HCT116 (cell line): ENCODE measurements around the gene STRBP. TPM values are rescaled to one million over a fixed set of nuclear protein-coding genes. Genes with fewer than 3 reads are reported as not detected.

Experiments
- ATAC-seq: fragments of 200-7000 bp; cut with Tn5 transposase; 2 replicates; pipeline ENCODE4 v1.9.1; 2020; ENCODE audit warnings: mild to moderate bottlenecking, moderate library complexity
- BruUV-seq: library from RNA; stranded (reverse); fragments of 400-500 nt; replicated peaks from 2 replicates; lab custom pipeline; 2021; lab: Mats Ljungman, UMichigan
- CTCF ChIA-PET: fragments of 300-600 bp; sonication (Branson Sonifier 250); formaldehyde crosslinking; loops from one replicate; lab custom pipeline; 2021; ENCODE audit warnings: antibody characterized with exemption; lab: Charles Lee
- POLR2A ChIA-PET: fragments of 300-600, 350-600 bp; sonication (Branson Sonifier 250); formaldehyde crosslinking; loops from one replicate; lab custom pipeline; 2021; ENCODE audit warnings: antibody characterized with exemption; lab: Charles Lee
- RAD21 ChIA-PET, 2 experiments: fragments of 300-600 bp; sonication (Branson Sonifier 250); formaldehyde crosslinking; loops; one replicate each; lab custom pipeline; 2023; ENCODE audit warnings: low total read pairs in 2 of 2; ENCODE audit not compliant: uncharacterized antibody in 2 of 2, unreplicated experiment in 2 of 2, low non-redundant PET in 1 of 2; lab: Charles Lee
- DNase-seq: peaks from one replicate; pipeline ENCODE4 v3.0.0-alpha.2; 2010; ENCODE audit warnings: low read depth, low spot score
- H2AFZ ChIP-seq: fragments of 200-600 bp; shearing (Covaris generic), sonication (generic); 2 replicates; pipeline ENCODE4 v1.6.1; 2017; ENCODE audit warnings: low read depth, mixed run types, mixed read lengths, antibody characterized with exemption, low read length; ENCODE audit not compliant: poor library complexity, severe bottlenecking
- H3K27ac ChIP-seq: 2 replicates; pipeline ENCODE4 v1.5.1; 2012; ENCODE audit warnings: low read depth, low read length
- H3K27me3 ChIP-seq: fragments of 200-600 bp; sonication (generic); 2 replicates; pipeline ENCODE4 v1.6.1; 2016; ENCODE audit warnings: mixed run types, low read length, mixed read lengths; ENCODE audit not compliant: insufficient read depth
- H3K36me3 ChIP-seq, 2 experiments: fragments of 200-500 bp in 1 of 2; fragments of 200-600 bp in 1 of 2; sonication (Bioruptor generic) in 1 of 2; sonication (generic) in 1 of 2; 2 replicates each; pipeline versions ENCODE4 v1.5.1 to v1.6.1; 2014 to 2016; ENCODE audit warnings: low read length in 2 of 2, inconsistent platforms in 1 of 2, mixed read lengths in 1 of 2, mixed run types in 1 of 2; ENCODE audit not compliant: insufficient read depth in 2 of 2, control insufficient read depth in 1 of 2
- H3K4me1 ChIP-seq, 2 experiments: fragments of 200-600 bp in 1 of 2; sonication (generic) in 1 of 2; 2 replicates each; pipeline versions ENCODE4 v1.5.1 to v1.6.1; 2012 to 2017; ENCODE audit warnings: low read length in 2 of 2, inconsistent platforms in 1 of 2, mild to moderate bottlenecking in 1 of 2, mixed read lengths in 1 of 2, mixed run types in 1 of 2, moderate library complexity in 1 of 2; ENCODE audit not compliant: insufficient read depth in 2 of 2, control insufficient read depth in 1 of 2
- H3K4me2 ChIP-seq: fragments of 200-600 bp; sonication (generic); 2 replicates; pipeline ENCODE4 v1.6.1; 2017; ENCODE audit warnings: mixed run types, low read length, mixed read lengths
- H3K4me3 ChIP-seq, 2 experiments: fragments of 200-600 bp in 1 of 2; sonication (generic) in 1 of 2; replicated peaks in 1 of 2; 2 replicates each; pipeline ENCODE4 v1.5.1; 2011 to 2016; ENCODE audit warnings: low read length in 2 of 2, control low read depth in 1 of 2, low read depth in 1 of 2, mild to moderate bottlenecking in 1 of 2, mixed read lengths in 1 of 2, mixed run types in 1 of 2
- H3K79me2 ChIP-seq: fragments of 200-600 bp; sonication (generic); 2 replicates; pipeline ENCODE4 v1.6.1; 2017; ENCODE audit warnings: mild to moderate bottlenecking, mixed run types, low read length, moderate library complexity, mixed read lengths; ENCODE audit not compliant: insufficient read depth
- H3K9ac ChIP-seq: fragments of 200-600 bp; sonication (generic); 2 replicates; pipeline ENCODE4 v1.6.1; 2016; ENCODE audit warnings: low read length, mixed read lengths
- H3K9me2 ChIP-seq: fragments of 200-600 bp; sonication (generic), shearing (Covaris generic); 2 replicates; pipeline ENCODE4 v1.6.1; 2017; ENCODE audit warnings: mixed run types, mild to moderate bottlenecking, moderate library complexity; ENCODE audit not compliant: insufficient read depth
- H3K9me3 ChIP-seq, 2 experiments: fragments of 200-500 bp in 1 of 2; fragments of 200-600 bp in 1 of 2; sonication (Bioruptor generic) in 1 of 2; sonication (generic) in 1 of 2; 2 replicates each; pipeline ENCODE4 v1.6.1; 2014 to 2017; ENCODE audit warnings: low read length in 2 of 2, mixed read lengths in 2 of 2, inconsistent platforms in 1 of 2, low read depth in 1 of 2, mild to moderate bottlenecking in 1 of 2, mixed run types in 1 of 2, moderate library complexity in 1 of 2; ENCODE audit not compliant: control insufficient read depth in 1 of 2, insufficient read depth in 1 of 2
- H4K20me1 ChIP-seq: fragments of 200-600 bp; sonication (generic), shearing (Covaris generic); 2 replicates; pipeline ENCODE4 v1.6.1; 2017; ENCODE audit warnings: mixed run types, mild to moderate bottlenecking, moderate library complexity; ENCODE audit not compliant: insufficient read depth
- CEBPB ChIP-seq: IDR thresholded peaks from 2 replicates; pipeline ENCODE4 v1.6.1; 2012; ENCODE audit warnings: low read depth
- ELF1 ChIP-seq: IDR thresholded peaks from 2 replicates; pipeline ENCODE4 v1.6.1; 2012; ENCODE audit warnings: low read depth, borderline replicate concordance
- JUND ChIP-seq: IDR thresholded peaks from 2 replicates; pipeline ENCODE4 v1.6.1; 2012
- intact Hi-C: fragments of 100-400 bp; cut with micrococcal nuclease; formaldehyde crosslinking; loops from 2 replicates; pipeline ENCODE4 v1.10.0; 2022
- total RNA-seq: library from RNA; stranded (reverse); gene quantifications from one replicate; pipeline ENCODE4 v1.2.1, GENCODE V29; 2021; ENCODE audit not compliant: unreplicated experiment
- TF ChIP-seq, protein P1 (sequence below): IDR thresholded peaks from 2 replicates; pipeline ENCODE4 v1.6.1; 2012
- TF ChIP-seq, protein P2 (sequence below), 3 experiments: fragments of 200-600 bp in 1 of 3; sonication (generic) in 1 of 3; IDR thresholded peaks in 2 of 3; conservative IDR thresholded peaks in 1 of 3; 2 replicates each; pipeline ENCODE4 v1.5.1; 2012 to 2017; ENCODE audit warnings: low read depth in 2 of 3, low read length in 2 of 3, antibody characterized with exemption in 1 of 3, borderline replicate concordance in 1 of 3, control low read depth in 1 of 3, mild to moderate bottlenecking in 1 of 3, mixed read lengths in 1 of 3, mixed run types in 1 of 3, moderate library complexity in 1 of 3; ENCODE audit not compliant: insufficient read depth in 1 of 3
- TF ChIP-seq, protein P3 (sequence below): IDR thresholded peaks from 2 replicates; pipeline ENCODE4 v1.6.1; 2012; ENCODE audit warnings: low read depth

Gene STRBP
- total RNA-seq, 1 experiment from 2014 or later: 30.4 TPM

DNA sequence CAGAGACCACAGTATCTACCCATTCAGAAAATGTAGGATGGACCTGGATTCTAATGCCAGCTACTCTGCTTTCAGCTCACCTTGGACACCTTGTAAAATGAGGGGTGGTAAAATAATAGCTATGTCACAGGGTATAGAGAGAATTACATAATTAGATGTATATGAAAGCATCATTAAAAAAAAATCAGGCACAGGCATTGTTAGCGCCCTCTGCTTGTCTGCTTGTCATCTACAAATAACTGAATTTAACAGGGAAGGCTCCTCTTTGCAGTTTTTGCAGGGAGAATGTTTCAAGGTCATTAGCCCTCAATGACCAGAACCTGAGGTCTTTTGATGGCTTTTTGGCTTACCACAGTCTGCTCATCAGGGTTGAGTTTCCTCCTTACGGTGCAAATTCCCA is 176.9 kb downstream of the STRBP start:
- H3K27ac ChIP-seq: no peak overlapping the region
- no peaks in the 10 kb centered on the region for H3K27me3 ChIP-seq
- peak; percentile 38 for ATAC-seq
- TF ChIP-seq, protein P1, sequence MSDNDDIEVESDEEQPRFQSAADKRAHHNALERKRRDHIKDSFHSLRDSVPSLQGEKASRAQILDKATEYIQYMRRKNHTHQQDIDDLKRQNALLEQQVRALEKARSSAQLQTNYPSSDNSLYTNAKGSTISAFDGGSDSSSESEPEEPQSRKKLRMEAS: no peak
- TF ChIP-seq, protein P2, sequence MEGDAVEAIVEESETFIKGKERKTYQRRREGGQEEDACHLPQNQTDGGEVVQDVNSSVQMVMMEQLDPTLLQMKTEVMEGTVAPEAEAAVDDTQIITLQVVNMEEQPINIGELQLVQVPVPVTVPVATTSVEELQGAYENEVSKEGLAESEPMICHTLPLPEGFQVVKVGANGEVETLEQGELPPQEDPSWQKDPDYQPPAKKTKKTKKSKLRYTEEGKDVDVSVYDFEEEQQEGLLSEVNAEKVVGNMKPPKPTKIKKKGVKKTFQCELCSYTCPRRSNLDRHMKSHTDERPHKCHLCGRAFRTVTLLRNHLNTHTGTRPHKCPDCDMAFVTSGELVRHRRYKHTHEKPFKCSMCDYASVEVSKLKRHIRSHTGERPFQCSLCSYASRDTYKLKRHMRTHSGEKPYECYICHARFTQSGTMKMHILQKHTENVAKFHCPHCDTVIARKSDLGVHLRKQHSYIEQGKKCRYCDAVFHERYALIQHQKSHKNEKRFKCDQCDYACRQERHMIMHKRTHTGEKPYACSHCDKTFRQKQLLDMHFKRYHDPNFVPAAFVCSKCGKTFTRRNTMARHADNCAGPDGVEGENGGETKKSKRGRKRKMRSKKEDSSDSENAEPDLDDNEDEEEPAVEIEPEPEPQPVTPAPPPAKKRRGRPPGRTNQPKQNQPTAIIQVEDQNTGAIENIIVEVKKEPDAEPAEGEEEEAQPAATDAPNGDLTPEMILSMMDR (IDR thresholded peaks at IDR 0.05 in 2 of 3, conservative IDR thresholded peaks at IDR 0.05 in 1 of 3; ENCODE audit: borderline replicate concordance in 1 of 3, insufficient read depth in 1 of 3, low read depth in 2 of 3, low read length in 2 of 3): peak in 1 of 3 experiments; percentile 41; a peak in 2 of 6 replicates
- H3K4me3 ChIP-seq: no peak overlapping the region
- no peaks in the 10 kb centered on the region for H4K20me1 ChIP-seq
- H3K36me3 ChIP-seq: peaks cover 9 to 10% of the 10 kb centered on the region in 2 experiments
- no peak overlapping the region for H3K4me2 ChIP-seq
- no peaks in the 10 kb centered on the region for H3K9me2 ChIP-seq
- H3K79me2 ChIP-seq: no peaks in the 10 kb centered on the region
- H3K9ac ChIP-seq: no peak overlapping the region
- CTCF ChIA-PET: no interaction called here
- POLR2A ChIA-PET: no interaction called here
- H3K4me1 ChIP-seq: no peaks in the 10 kb centered on the region
- BruUV-seq: no TSS peak
- H3K9me3 ChIP-seq: no peaks in the 10 kb centered on the region
- RAD21 ChIA-PET: no interaction called here
- no peak overlapping the region for H2AFZ ChIP-seq
- intact Hi-C loops: loop anchor here (5.0 kb wide), 1 partner anchor 141 kb away; no protein-coding TSS in a partner anchor
- DNase-seq: no peak

DNA sequence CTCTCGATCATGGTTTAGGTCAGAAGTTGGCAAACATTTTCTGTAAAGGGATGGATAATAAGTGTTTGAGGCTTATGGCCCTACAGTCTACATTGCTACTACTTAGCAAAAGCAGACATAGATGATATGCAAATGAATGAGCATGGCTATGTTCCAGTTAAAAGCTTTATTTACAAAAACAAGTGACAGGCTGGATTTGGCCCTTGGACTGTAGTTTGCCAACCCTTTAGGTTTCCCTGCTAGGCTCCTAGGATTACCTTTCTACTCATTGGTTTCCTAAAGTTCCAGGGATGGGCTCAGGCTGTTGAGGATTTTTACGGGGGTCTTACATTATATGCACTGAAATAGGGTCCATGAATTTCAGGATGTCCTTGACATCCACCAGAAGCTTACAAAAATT is 177.4 kb downstream of the STRBP start:
- no peak for ATAC-seq
- Histone ChIP-seq H3K27me3 (no peaks in the 10 kb centered on the region), H3K27ac (no peak overlapping the region), H3K9ac (no peak overlapping the region), H3K9me3 (no peaks in the 10 kb centered on the region), H3K9me2 (no peaks in the 10 kb centered on the region), H4K20me1 (no peaks in the 10 kb centered on the region), H2AFZ (no peak overlapping the region), H3K79me2 (no peaks in the 10 kb centered on the region), H3K4me3 (no peak overlapping the region), H3K36me3 (peaks cover 9 to 10% of the 10 kb centered on the region in 2 experiments), H3K4me2 (no peak overlapping the region), H3K4me1 (no peaks in the 10 kb centered on the region)
- no peak for TF ChIP-seq CEBPB
- no peak for TF ChIP-seq ELF1
- TF ChIP-seq JUND: no peak
- TF ChIP-seq, protein P3, sequence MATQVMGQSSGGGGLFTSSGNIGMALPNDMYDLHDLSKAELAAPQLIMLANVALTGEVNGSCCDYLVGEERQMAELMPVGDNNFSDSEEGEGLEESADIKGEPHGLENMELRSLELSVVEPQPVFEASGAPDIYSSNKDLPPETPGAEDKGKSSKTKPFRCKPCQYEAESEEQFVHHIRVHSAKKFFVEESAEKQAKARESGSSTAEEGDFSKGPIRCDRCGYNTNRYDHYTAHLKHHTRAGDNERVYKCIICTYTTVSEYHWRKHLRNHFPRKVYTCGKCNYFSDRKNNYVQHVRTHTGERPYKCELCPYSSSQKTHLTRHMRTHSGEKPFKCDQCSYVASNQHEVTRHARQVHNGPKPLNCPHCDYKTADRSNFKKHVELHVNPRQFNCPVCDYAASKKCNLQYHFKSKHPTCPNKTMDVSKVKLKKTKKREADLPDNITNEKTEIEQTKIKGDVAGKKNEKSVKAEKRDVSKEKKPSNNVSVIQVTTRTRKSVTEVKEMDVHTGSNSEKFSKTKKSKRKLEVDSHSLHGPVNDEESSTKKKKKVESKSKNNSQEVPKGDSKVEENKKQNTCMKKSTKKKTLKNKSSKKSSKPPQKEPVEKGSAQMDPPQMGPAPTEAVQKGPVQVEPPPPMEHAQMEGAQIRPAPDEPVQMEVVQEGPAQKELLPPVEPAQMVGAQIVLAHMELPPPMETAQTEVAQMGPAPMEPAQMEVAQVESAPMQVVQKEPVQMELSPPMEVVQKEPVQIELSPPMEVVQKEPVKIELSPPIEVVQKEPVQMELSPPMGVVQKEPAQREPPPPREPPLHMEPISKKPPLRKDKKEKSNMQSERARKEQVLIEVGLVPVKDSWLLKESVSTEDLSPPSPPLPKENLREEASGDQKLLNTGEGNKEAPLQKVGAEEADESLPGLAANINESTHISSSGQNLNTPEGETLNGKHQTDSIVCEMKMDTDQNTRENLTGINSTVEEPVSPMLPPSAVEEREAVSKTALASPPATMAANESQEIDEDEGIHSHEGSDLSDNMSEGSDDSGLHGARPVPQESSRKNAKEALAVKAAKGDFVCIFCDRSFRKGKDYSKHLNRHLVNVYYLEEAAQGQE: no peak
- DNase-seq: no peak
- BruUV-seq: no TSS peak
- intact Hi-C loops: loop anchor here (5.0 kb wide), 1 partner anchor 141 kb away; no protein-coding TSS in a partner anchor
- ChIA-PET CTCF (interaction anchor here (0.6 to 1.4 kb wide), 2 partner anchors 12 to 23 kb away, joined by 3 to 4 read pairs; no protein-coding TSS in a partner anchor), RAD21 (no interaction called here), POLR2A (no interaction called here)
